GF-D8 (cell line): Measurements from ENCODE around the gene CFAP65.

Source experiments
- DNase-seq: peaks from one replicate; lab custom pipeline; 2025; lab: John Stamatoyannopoulos, UW

The CFAP65 gene, protein sequence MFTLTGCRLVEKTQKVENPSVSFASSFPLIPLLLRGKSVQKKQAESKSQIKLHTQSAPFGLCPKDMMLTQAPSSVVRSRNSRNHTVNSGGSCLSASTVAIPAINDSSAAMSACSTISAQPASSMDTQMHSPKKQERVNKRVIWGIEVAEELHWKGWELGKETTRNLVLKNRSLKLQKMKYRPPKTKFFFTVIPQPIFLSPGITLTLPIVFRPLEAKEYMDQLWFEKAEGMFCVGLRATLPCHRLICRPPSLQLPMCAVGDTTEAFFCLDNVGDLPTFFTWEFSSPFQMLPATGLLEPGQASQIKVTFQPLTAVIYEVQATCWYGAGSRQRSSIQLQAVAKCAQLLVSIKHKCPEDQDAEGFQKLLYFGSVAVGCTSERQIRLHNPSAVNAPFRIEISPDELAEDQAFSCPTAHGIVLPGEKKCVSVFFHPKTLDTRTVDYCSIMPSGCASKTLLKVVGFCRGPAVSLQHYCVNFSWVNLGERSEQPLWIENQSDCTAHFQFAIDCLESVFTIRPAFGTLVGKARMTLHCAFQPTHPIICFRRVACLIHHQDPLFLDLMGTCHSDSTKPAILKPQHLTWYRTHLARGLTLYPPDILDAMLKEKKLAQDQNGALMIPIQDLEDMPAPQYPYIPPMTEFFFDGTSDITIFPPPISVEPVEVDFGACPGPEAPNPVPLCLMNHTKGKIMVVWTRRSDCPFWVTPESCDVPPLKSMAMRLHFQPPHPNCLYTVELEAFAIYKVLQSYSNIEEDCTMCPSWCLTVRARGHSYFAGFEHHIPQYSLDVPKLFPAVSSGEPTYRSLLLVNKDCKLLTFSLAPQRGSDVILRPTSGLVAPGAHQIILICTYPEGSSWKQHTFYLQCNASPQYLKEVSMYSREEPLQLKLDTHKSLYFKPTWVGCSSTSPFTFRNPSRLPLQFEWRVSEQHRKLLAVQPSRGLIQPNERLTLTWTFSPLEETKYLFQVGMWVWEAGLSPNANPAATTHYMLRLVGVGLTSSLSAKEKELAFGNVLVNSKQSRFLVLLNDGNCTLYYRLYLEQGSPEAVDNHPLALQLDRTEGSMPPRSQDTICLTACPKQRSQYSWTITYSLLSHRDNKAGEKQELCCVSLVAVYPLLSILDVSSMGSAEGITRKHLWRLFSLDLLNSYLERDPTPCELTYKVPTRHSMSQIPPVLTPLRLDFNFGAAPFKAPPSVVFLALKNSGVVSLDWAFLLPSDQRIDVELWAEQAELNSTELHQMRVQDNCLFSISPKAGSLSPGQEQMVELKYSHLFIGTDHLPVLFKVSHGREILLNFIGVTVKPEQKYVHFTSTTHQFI (N-terminal part only)

DNA sequence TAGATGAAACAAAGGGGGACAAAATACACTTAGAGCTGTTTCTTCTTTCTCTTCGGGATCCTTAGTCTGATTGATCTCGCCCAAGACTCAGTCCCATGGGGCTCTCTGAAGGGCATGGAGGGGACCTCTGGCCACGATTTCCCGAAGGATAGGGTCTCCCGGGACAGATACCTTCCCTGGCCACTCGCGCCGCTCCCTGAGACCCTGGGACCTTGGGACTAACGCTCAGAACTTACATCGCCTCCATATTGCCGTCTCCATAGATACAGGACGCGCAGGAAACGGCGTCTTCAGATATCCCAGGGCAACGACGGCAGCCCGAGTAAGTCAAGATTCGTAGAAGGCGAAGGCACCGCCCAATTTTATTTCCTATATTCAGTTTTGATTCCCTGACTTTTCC, at the start of gene CFAP65:
CFAP65 (minus strand) TSS at position 265 of the 400 bp plus-strand sequence. CDS start 2,468 bp downstream, outside the sequence.
- no peak for DNase-seq

GRCh38 chr2:219090436-219091299, 49.4 kb upstream of the CFAP65 start:
- no peak for DNase-seq

GRCh38 chr2:219089330-219089729, 48.0 kb upstream of the CFAP65 start:
- DNase-seq, result no peak

- DNase-seq, result no peak
These were observed 46.5 kb upstream of the CFAP65 start for GRCh38 chr2:219087848-219088247.

DNA sequence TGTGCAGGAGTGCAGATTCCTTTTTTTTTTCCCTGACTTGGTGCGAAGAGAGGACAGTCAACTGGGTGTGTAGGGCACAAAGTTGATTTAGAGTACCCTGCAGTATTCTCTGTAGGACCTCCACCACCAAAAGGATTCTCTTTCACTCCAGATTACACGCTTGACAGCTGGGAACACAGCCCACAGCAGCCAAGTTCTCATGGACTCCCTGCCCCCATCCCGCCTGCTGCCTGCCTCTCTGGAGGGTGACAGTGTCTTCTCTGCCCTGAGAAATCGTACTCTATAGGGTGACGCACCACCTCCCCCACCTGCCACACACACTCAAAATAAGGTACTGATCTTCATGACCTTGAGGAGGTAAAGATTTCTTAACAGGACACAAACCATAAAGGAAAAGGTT, 46.0 kb upstream of the CFAP65 start:
- DNase-seq, result no peak

GRCh38 chr2:219086196-219086595, 44.9 kb upstream of the CFAP65 start:
- DNase-seq, result peak; percentile 34

DNA sequence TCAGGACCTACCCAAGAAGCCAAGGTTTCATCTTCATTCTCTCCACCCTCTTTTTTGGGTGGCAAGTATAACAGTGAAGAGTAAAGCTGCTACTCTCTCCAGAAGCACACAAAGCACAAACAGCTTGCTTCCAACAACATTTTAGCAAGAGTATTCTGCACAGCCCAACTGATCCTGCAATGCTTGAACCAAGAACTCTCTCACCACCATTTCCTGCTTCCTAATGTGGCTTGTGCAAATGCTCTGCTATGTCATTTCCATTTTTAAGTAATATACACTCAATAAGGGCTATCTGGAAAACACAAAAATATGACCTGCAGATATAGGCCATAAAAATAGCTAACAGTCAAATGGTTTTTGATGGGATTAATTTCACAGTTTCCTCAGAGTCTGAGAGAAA, 43.5 kb upstream of the CFAP65 start:
- DNase-seq, result peak; percentile 23

- DNase-seq, result no peak
These were observed 41.1 kb upstream of the CFAP65 start for GRCh38 chr2:219082332-219082958.

DNA sequence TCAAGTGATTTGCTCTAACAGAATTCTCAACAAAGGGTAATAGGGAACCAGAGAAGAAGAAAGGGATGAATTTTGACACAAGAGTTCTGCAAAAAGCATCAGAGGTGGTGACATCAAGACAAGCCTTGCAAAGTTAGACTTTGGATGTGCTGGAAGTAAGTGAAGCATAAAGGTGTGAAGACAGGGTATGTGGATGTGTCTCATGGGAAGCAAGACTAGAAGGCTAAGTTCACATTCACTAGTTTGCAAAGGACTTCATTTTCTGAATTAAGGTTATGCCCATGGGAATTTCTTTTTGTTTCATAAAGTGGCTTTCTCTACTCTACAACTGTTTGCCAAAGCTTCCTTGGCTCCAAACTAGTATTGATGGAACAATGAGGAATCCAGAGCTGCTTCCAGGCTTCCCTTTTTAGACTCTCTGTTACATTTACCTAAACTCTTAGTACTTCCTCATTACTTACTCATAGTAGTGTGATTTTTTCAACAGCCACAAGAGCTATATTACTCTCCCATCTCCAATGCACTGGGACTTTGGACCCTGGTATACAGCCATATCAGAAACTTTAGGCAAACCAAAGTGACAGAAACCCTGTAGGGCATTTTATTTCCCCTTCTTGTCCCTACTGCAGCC, 40.5 kb upstream of the CFAP65 start:
- DNase-seq, result peak; percentile 22

GRCh38 chr2:219081096-219081495, 39.8 kb upstream of the CFAP65 start:
- no peak for DNase-seq

GRCh38 chr2:219079417-219079816, 38.1 kb upstream of the CFAP65 start:
- no peak for DNase-seq

GRCh38 chr2:219078951-219079350, 37.6 kb upstream of the CFAP65 start:
- no peak for DNase-seq

GRCh38 chr2:219078126-219078525, 36.8 kb upstream of the CFAP65 start:
- DNase-seq, result no peak

- peak; percentile 79 for DNase-seq
These were observed 34.9 kb upstream of the CFAP65 start for GRCh38 chr2:219076253-219076652.

- DNase-seq, result peak; percentile 50
These were observed 32.3 kb upstream of the CFAP65 start for GRCh38 chr2:219073413-219074129.

- no peak for DNase-seq
These were observed 31.5 kb upstream of the CFAP65 start for GRCh38 chr2:219072741-219073250.

DNA sequence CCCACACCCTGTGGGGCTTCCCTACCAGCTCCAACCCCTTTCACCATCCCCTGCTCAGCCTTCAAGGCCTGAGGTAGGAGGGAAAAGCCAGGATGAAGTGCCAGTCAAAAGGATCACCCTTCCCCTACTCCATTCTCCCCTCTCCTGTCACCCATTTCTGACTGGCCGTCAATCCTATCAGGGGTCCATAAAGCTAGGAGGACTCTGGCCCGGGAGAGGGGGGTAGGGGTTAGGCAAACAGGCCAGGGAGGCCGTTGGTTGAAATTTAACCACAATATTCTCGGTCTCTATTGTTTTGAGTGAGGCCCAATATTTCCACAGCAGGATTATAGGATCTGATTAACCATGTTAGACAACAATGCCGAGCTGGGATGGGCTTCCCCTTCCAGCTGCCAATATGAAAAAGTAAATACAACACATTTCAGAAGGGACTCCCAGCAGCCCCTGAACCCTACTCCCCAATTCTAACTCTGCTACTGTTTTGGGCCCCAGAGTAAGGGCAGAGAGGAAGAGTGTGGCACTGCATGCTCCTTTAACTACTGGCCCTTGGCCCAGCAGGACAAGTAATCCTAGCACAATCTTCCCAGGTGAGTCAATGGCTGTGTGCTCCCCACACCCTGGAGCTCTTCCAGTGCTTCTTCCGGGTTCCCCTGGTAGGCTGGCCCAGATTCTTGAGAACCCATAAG, 30.0 kb upstream of the CFAP65 start:
- DNase-seq, result no peak

- DNase-seq, result no peak
These were observed 24.2 kb upstream of the CFAP65 start for GRCh38 chr2:219065484-219065883.

DNA sequence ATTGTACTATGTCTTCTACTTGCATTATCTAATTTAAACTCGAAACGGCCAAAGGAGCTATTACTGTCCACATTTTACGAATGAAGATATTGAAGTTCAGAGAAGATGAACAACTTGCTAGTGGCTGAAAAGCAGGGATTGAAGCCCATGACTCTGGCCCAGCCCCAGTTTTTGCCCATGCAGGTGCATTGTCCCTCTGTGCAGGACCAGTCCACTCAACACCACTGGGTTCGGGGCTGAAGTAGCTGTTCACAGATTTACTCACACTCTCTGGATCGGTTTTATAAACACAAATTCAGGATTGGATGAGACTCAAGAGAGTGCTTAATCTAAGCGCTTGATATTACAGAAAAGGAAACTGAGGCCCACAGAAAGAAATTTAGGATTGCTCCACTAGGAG, 20.8 kb upstream of the CFAP65 start:
- DNase-seq, result no peak
